ENCODE results near the gene ARVCF.

- no peak for TF ChIP-seq CTCF (IDR thresholded peaks at IDR 0.05)
- no peak for TF ChIP-seq EZH2 (IDR thresholded peaks at IDR 0.05; ENCODE audit: borderline replicate concordance, insufficient read depth, low read depth, low read length, poor library complexity, severe bottlenecking)
These were observed 43.7 kb downstream of the ARVCF start for GRCh38 chr22:19972652-19973550.

Data from B cell (primary cell).